IMR-90 (cell line): ENCODE data around the gene SFR1. TPM values are rescaled to one million over a fixed set of nuclear protein-coding genes. Genes with fewer than 3 reads are reported as not detected.

ENCODE experiments used
- ATAC-seq: fragments of 200-7000 bp; cut with Tn5 transposase; 2 replicates; pipeline ENCODE4 v1.9.1; 2020; ENCODE audit warnings: low read depth, mild to moderate bottlenecking, moderate library complexity
- BruUV-seq: library from RNA; stranded (reverse); fragments of 400-500 nt; replicated peaks from 2 replicates; lab custom pipeline; 2021; lab: Mats Ljungman, UMichigan
- CTCF ChIA-PET: fragments of 300-600 bp; formaldehyde crosslinking; extraction: SDS; loops from one replicate; lab custom pipeline; 2021; ENCODE audit warnings: antibody characterized with exemption; lab: Yijun Ruan, JAX
- POLR2A ChIA-PET: fragments of 300-600 bp; sonication (Branson Sonifier 250); formaldehyde crosslinking; loops from one replicate; lab custom pipeline; 2022; ENCODE audit warnings: antibody characterized with exemption; ENCODE audit not compliant: unreplicated experiment; lab: Charles Lee
- DNase-seq: peaks from one replicate; pipeline ENCODE4 v3.0.0; 2013
- H2AFZ ChIP-seq: replicated peaks from 2 replicates; pipeline ENCODE3; 2013; ENCODE audit warnings: low read length, mild to moderate bottlenecking; ENCODE audit not compliant: poor library complexity
- H2AK5ac ChIP-seq: 2 replicates; pipeline ENCODE4 v1.6.1; 2013; ENCODE audit warnings: low read depth, low read length, inconsistent platforms
- H2AK9ac ChIP-seq: replicated peaks from 2 replicates; pipeline ENCODE3; 2013; ENCODE audit warnings: mild to moderate bottlenecking, low read depth, low read length, moderate library complexity; ENCODE audit not compliant: poor library complexity
- H2BK120ac ChIP-seq: 2 replicates; pipeline ENCODE4 v1.6.1; 2013; ENCODE audit warnings: low read depth, low read length, inconsistent platforms
- H2BK15ac ChIP-seq: 3 replicates; pipeline ENCODE4 v1.6.1; 2013; ENCODE audit warnings: low read depth, low read length, inconsistent platforms
- H2BK20ac ChIP-seq: 2 replicates; pipeline ENCODE4 v1.6.1; 2013; ENCODE audit warnings: low read depth, mild to moderate bottlenecking, inconsistent platforms, low read length, moderate library complexity
- H2BK5ac ChIP-seq: 2 replicates; pipeline ENCODE4 v1.6.1; 2013; ENCODE audit warnings: mild to moderate bottlenecking, low read depth, low read length, inconsistent platforms; ENCODE audit not compliant: poor library complexity, severe bottlenecking
- H3K14ac ChIP-seq: replicated peaks from 2 replicates; pipeline ENCODE4 v1.6.1; 2013; ENCODE audit warnings: low read depth, low read length, inconsistent platforms
- H3K18ac ChIP-seq: 2 replicates; pipeline ENCODE4 v1.6.1; 2013; ENCODE audit warnings: low read depth, low read length, control low read depth
- H3K23ac ChIP-seq: 2 replicates; pipeline ENCODE4 v1.6.1; 2013; ENCODE audit warnings: low read depth, low read length, inconsistent platforms
- H3K27ac ChIP-seq: 2 replicates; pipeline ENCODE4 v1.5.1; 2013; ENCODE audit warnings: mild to moderate bottlenecking, control low read depth, low read length; ENCODE audit not compliant: insufficient read depth
- H3K27me3 ChIP-seq: 2 replicates; pipeline ENCODE4 v1.6.1; 2013; ENCODE audit warnings: low read length; ENCODE audit not compliant: control insufficient read depth, insufficient read depth
- H3K36me3 ChIP-seq: 2 replicates; pipeline ENCODE4 v1.6.1; 2013; ENCODE audit warnings: low read length, mixed read lengths; ENCODE audit not compliant: control insufficient read depth, insufficient read depth
- H3K4ac ChIP-seq: 2 replicates; pipeline ENCODE4 v1.6.1; 2013; ENCODE audit warnings: low read depth, low read length, inconsistent platforms
- H3K4me1 ChIP-seq: 2 replicates; pipeline ENCODE4 v1.6.1; 2013; ENCODE audit warnings: low read length, mixed read lengths; ENCODE audit not compliant: control insufficient read depth, insufficient read depth
- H3K4me2 ChIP-seq: 2 replicates; pipeline ENCODE4 v1.6.1; 2013; ENCODE audit warnings: low read depth, mild to moderate bottlenecking, control low read depth, low read length, moderate library complexity
- H3K4me3 ChIP-seq: 2 replicates; pipeline ENCODE4 v1.5.1; 2013; ENCODE audit warnings: low read depth, mild to moderate bottlenecking, control low read depth, low read length, moderate library complexity; ENCODE audit not compliant: insufficient read depth
- H3K56ac ChIP-seq: 2 replicates; pipeline ENCODE4 v1.6.1; 2013; ENCODE audit warnings: low read length, inconsistent platforms; ENCODE audit not compliant: insufficient read depth; ENCODE audit errors: extremely low read depth
- H3K79me1 ChIP-seq, 2 experiments: 2 replicates each; pipeline ENCODE4 v1.6.1; 2013; ENCODE audit warnings: low read length in 2 of 2, inconsistent platforms in 1 of 2, low read depth in 1 of 2
- H3K9ac ChIP-seq: 2 replicates; pipeline ENCODE4 v1.6.1; 2013; ENCODE audit warnings: low read depth, low read length, control low read depth
- H3K9me1 ChIP-seq: 2 replicates; pipeline ENCODE4 v1.6.1; 2013; ENCODE audit warnings: low read length, inconsistent platforms; ENCODE audit not compliant: insufficient read depth
- H3K9me3 ChIP-seq: 2 replicates; pipeline ENCODE4 v1.6.1; 2013; ENCODE audit warnings: low read length; ENCODE audit not compliant: control insufficient read depth, insufficient read depth
- H4K20me1 ChIP-seq: 2 replicates; pipeline ENCODE4 v1.6.1; 2013; ENCODE audit warnings: low read length, inconsistent platforms; ENCODE audit not compliant: insufficient read depth
- H4K5ac ChIP-seq: 2 replicates; pipeline ENCODE4 v1.6.1; 2013; ENCODE audit warnings: mild to moderate bottlenecking, low read depth, low read length, control low read depth
- H4K8ac ChIP-seq, 2 experiments: 2 replicates each; pipeline ENCODE4 v1.6.1; 2013; ENCODE audit warnings: low read depth in 2 of 2, low read length in 2 of 2, control low read depth in 1 of 2, inconsistent platforms in 1 of 2
- H4K91ac ChIP-seq: 2 replicates; pipeline ENCODE4 v1.6.1; 2013; ENCODE audit warnings: low read depth, low read length, inconsistent platforms; ENCODE audit not compliant: insufficient read depth
- BHLHE40 ChIP-seq: fragments of 150-350 bp; IDR thresholded peaks from 2 replicates; pipeline ENCODE4 v1.6.1; 2016; ENCODE audit warnings: mild to moderate bottlenecking, low read depth, low read length
- CEBPB ChIP-seq: IDR thresholded peaks from 2 replicates; pipeline ENCODE4 v1.6.1; 2012; ENCODE audit warnings: low read depth, low read length, improper control_type of control experiment
- CHD1 ChIP-seq: IDR thresholded peaks from 2 replicates; pipeline ENCODE4 v1.6.1; 2012; ENCODE audit warnings: low read depth, low read length, improper control_type of control experiment
- CTCF ChIP-seq: conservative IDR thresholded peaks from 2 replicates; pipeline ENCODE4 v1.5.1; 2012; ENCODE audit warnings: mild to moderate bottlenecking, low read depth, low read length, improper control_type of control experiment
- ELK1 ChIP-seq: fragments of 150-350 bp; IDR thresholded peaks from 2 replicates; pipeline ENCODE4 v1.6.1; 2016; ENCODE audit warnings: low read depth, mild to moderate bottlenecking, low read length, moderate library complexity, borderline replicate concordance
- FOS ChIP-seq: fragments of 150-350 bp; IDR thresholded peaks from 2 replicates; pipeline ENCODE4 v1.6.1; 2016; ENCODE audit warnings: low read depth, low read length
- MAFK ChIP-seq: IDR thresholded peaks from 2 replicates; pipeline ENCODE4 v1.6.1; 2012; ENCODE audit warnings: low read depth, low read length, improper control_type of control experiment
- MAZ ChIP-seq: IDR thresholded peaks from 2 replicates; pipeline ENCODE4 v1.6.1; 2012; ENCODE audit warnings: low read depth, mild to moderate bottlenecking, low read length, improper control_type of control experiment, moderate library complexity, borderline replicate concordance
- MXI1 ChIP-seq: IDR thresholded peaks from 2 replicates; pipeline ENCODE4 v1.6.1; 2012; ENCODE audit warnings: low read depth, mild to moderate bottlenecking, low read length, moderate library complexity, borderline replicate concordance
- NFE2L2 ChIP-seq: fragments of 150-350 bp; IDR thresholded peaks from 2 replicates; pipeline ENCODE4 v1.6.1; 2016; ENCODE audit warnings: low read depth, mild to moderate bottlenecking, low read length
- POLR2A ChIP-seq: IDR thresholded peaks from 2 replicates; pipeline ENCODE4 v1.6.1; 2012; ENCODE audit warnings: mild to moderate bottlenecking, low read depth, low read length
- RAD21 ChIP-seq: IDR thresholded peaks from 2 replicates; pipeline ENCODE4 v1.6.1; 2012; ENCODE audit warnings: low read length, improper control_type of control experiment
- RCOR1 ChIP-seq: IDR thresholded peaks from 2 replicates; pipeline ENCODE4 v1.6.1; 2012; ENCODE audit warnings: mild to moderate bottlenecking, low read length, improper control_type of control experiment; ENCODE audit not compliant: insufficient replicate concordance
- RFX5 ChIP-seq: IDR thresholded peaks from 2 replicates; pipeline ENCODE4 v1.8.0; 2012; ENCODE audit warnings: low read depth, mild to moderate bottlenecking, low read length, moderate library complexity
- SMC3 ChIP-seq: fragments of 150-350 bp; IDR thresholded peaks from 2 replicates; pipeline ENCODE4 v1.6.1; 2016; ENCODE audit warnings: low read depth, mild to moderate bottlenecking, antibody characterized with exemption, low read length, moderate library complexity
- WGBS, 2 experiments: methylation state at CpG; one replicate each; pipeline versions ENCODE4 v1.1.5 to v1.1.7; 2013; ENCODE audit warnings: missing lambda C conversion rate in 2 of 2; ENCODE audit not compliant: insufficient read length in 1 of 2; ENCODE audit errors: extremely low coverage in 2 of 2; 5-methylcytosine and 5-hydroxymethylcytosine counted together
- dilution Hi-C: fragments of 300-500 bp; cut with HindIII; formaldehyde crosslinking; loops from one replicate; pipeline ENCODE4 v1.14.3; 2018; ENCODE audit warnings: low sequenced_read_pairs; ENCODE audit not compliant: unreplicated experiment
- in situ Hi-C: fragments of 300-500 bp; cut with MboI; formaldehyde crosslinking; loops from 3 replicates; pipeline ENCODE4 v1.14.3; 2019; ENCODE audit warnings: low sequenced_read_pairs, inconsistent platforms, mixed read lengths
- intact Hi-C: fragments of 100-400 bp; cut with micrococcal nuclease; formaldehyde crosslinking; loops from 2 replicates; pipeline ENCODE4 v1.10.0; 2022
- polyA plus RNA-seq, 3 experiments: library from polyadenylated mRNA; depleted of rRNA; stranded (reverse); fragments of >200 nt; gene quantifications; 2 replicates each; pipeline ENCODE4 v1.2.3, GENCODE V29; 2012; ENCODE audit warnings: low replicate concordance in 1 of 3
- total RNA-seq: library from RNA; depleted of rRNA; stranded (reverse); fragments of >200 nt; gene quantifications from 2 replicates; pipeline ENCODE4 v1.2.3, GENCODE V29; 2012
- TF ChIP-seq, protein P1 (sequence below): fragments of 150-350 bp; IDR thresholded peaks from 2 replicates; pipeline ENCODE4 v1.6.1; 2017; ENCODE audit warnings: mild to moderate bottlenecking, antibody characterized with exemption, low read length, low read depth

SFR1 gene
- total and polyA plus RNA-seq, 2 of the 4 experiments (the other 2 are of a cell fraction): 1.6 to 2.3 TPM

GRCh38 chr10:104084482-104085142 is 37.4 kb upstream of the SFR1 start:
- no peak overlapping the region for H2AFZ ChIP-seq
- H3K14ac ChIP-seq: no peak overlapping the region
- H4K5ac ChIP-seq: no peak overlapping the region
- ChIA-PET CTCF (interaction anchor here (0.6 kb wide), 1 partner anchor 17 kb away, joined by 5 read pairs; no protein-coding TSS in a partner anchor), POLR2A (no interaction called here)
- H2AK9ac ChIP-seq: no peak overlapping the region
- H4K91ac ChIP-seq: no peak overlapping the region
- H2BK20ac ChIP-seq: no peak overlapping the region
- no peak overlapping the region for H3K4me2 ChIP-seq
- H3K9ac ChIP-seq: no peak overlapping the region
- in situ Hi-C loops: no loop called here
- H3K18ac ChIP-seq: no peak overlapping the region
- H3K27ac ChIP-seq: no peak overlapping the region
- H4K8ac ChIP-seq: no peak overlapping the region
- H4K20me1 ChIP-seq: no peaks in the 10 kb centered on the region
- H3K9me3 ChIP-seq: no peaks in the 10 kb centered on the region
- no CpG with 5 or more reads among the region's 5 CpGs for WGBS, 2 experiments
- no peak overlapping the region for H2BK120ac ChIP-seq
- no peak overlapping the region for H3K56ac ChIP-seq
- ATAC-seq (no peak), DNase-seq (no peak)
- no peak overlapping the region for H3K23ac ChIP-seq
- no peak overlapping the region for H2AK5ac ChIP-seq
- no peak overlapping the region for H3K4me3 ChIP-seq
- no peaks in the 10 kb centered on the region for H3K79me1 ChIP-seq
- no peaks in the 10 kb centered on the region for H3K4me1 ChIP-seq
- H2BK15ac ChIP-seq: no peak overlapping the region
- no peak for TF ChIP-seq ELK1
- TF ChIP-seq NFE2L2: no peak
- TF ChIP-seq FOS: no peak
- TF ChIP-seq MAFK: no peak
- no peak for TF ChIP-seq SMC3
- TF ChIP-seq RCOR1: no peak
- TF ChIP-seq CHD1: no peak
- TF ChIP-seq, protein P1, sequence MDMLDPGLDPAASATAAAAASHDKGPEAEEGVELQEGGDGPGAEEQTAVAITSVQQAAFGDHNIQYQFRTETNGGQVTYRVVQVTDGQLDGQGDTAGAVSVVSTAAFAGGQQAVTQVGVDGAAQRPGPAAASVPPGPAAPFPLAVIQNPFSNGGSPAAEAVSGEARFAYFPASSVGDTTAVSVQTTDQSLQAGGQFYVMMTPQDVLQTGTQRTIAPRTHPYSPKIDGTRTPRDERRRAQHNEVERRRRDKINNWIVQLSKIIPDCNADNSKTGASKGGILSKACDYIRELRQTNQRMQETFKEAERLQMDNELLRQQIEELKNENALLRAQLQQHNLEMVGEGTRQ: no peak
- no peak for TF ChIP-seq CEBPB
- TF ChIP-seq BHLHE40: no peak
- no peak for TF ChIP-seq CTCF
- TF ChIP-seq POLR2A: no peak
- TF ChIP-seq RAD21: no peak
- no peak for TF ChIP-seq MAZ
- no peak for TF ChIP-seq RFX5
- no peak for TF ChIP-seq MXI1
- no peaks in the 10 kb centered on the region for H3K36me3 ChIP-seq
- dilution Hi-C loops: no loop called here
- H3K27me3 ChIP-seq: peaks cover 2% of the 10 kb centered on the region; the same call in 1 of the 2 replicates
- intact Hi-C loops: no loop called here
- no peak overlapping the region for H2BK5ac ChIP-seq
- no TSS peak for BruUV-seq
- H3K9me1 ChIP-seq: no peaks in the 10 kb centered on the region
- no peak overlapping the region for H3K4ac ChIP-seq
